ENCODE data around the gene NTN3.

The NTN3 gene

GRCh38 chr16:2515180-2515851, 44.2 kb downstream of the NTN3 start:
- H3K4me1 Mint-ChIP-seq, result peaks cover 86% of the 10 kb centered on the region
- H3K27me3 Mint-ChIP-seq, result no peaks in the 10 kb centered on the region
- H3K4me3 Mint-ChIP-seq, result peak overlapping the region; percentile 93
- no peaks in the 10 kb centered on the region for H3K9me3 Mint-ChIP-seq
- H3K27ac Mint-ChIP-seq, result peak overlapping the region; percentile 87
- no peak for ATAC-seq
- H3K36me3 Mint-ChIP-seq, result peaks cover 28% of the 10 kb centered on the region

DNA sequence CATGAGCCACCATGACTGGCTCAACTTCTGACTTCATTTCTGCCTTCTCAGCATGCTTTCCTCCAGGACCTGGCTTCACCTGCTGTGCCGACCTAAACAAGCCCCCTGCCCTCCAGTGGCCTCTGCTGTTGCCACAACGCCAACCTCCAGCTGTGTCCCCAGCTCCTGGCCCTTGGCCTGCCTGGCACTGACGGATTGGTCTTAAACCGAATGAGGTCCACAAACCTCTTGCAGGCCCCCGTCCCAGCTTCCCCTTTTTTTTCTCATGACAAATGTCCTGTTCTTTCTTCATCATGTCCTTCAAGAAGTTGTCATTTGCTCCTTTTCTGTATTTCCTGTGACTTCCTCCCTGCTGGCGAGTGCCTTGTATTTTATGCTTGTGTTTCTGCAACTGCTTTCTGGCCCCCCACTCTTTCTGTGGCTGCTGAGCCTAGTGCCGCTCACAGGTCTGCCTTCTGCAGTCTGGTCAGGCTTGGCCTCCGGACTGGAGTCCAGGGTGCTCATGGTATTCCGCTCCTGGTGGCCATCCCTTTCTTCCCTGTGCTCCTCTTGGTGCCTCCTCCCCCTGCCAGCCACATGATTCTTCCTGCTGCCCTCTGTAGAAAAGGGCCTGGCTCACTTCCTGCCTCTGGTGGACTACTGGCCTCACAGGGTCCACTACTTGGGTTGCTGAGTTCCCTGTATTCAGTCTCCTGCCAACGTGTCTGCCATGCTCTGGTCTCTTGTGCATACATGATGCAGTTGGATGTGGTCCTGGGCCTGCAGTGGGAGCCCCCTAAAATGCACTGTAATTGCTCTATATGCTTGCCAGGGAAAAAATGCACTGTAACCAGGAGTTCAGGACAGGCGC, 45.5 kb downstream of the NTN3 start:
- H3K36me3 Mint-ChIP-seq, result peaks cover 28% of the 10 kb centered on the region
- no peaks in the 10 kb centered on the region for H3K9me3 Mint-ChIP-seq
- no peak for ATAC-seq
- H3K4me3 Mint-ChIP-seq, result peak overlapping the region; percentile 93
- H3K27ac Mint-ChIP-seq, result peak overlapping the region; percentile 87
- no peaks in the 10 kb centered on the region for H3K27me3 Mint-ChIP-seq
- H3K4me1 Mint-ChIP-seq, result peaks cover 83% of the 10 kb centered on the region

- Mint-ChIP-seq H3K36me3 (peaks cover 28% of the 10 kb centered on the region), H3K27ac (peak overlapping the region; percentile 87), H3K4me1 (peaks cover 70% of the 10 kb centered on the region), H3K27me3 (no peaks in the 10 kb centered on the region), H3K4me3 (no peak overlapping the region), H3K9me3 (no peaks in the 10 kb centered on the region)
- no peak for ATAC-seq
Observed at GRCh38 chr16:2517954-2518605, 47.0 kb downstream of the NTN3 start.

GRCh38 chr16:2518823-2519710, 48.0 kb downstream of the NTN3 start:
- H3K27me3 Mint-ChIP-seq, result no peaks in the 10 kb centered on the region
- ATAC-seq, result no peak
- H3K4me3 Mint-ChIP-seq, result peak overlapping the region; percentile 75
- H3K4me1 Mint-ChIP-seq, result peaks cover 76% of the 10 kb centered on the region
- H3K9me3 Mint-ChIP-seq, result no peaks in the 10 kb centered on the region
- H3K27ac Mint-ChIP-seq, result peak overlapping the region; percentile 86
- H3K36me3 Mint-ChIP-seq, result peaks cover 38% of the 10 kb centered on the region

GRCh38 chr16:2519711-2520080, 48.6 kb downstream of the NTN3 start:
- Mint-ChIP-seq H3K4me3 (peak overlapping the region; percentile 75), H3K9me3 (no peaks in the 10 kb centered on the region), H3K27me3 (no peaks in the 10 kb centered on the region), H3K4me1 (peaks cover 78% of the 10 kb centered on the region), H3K27ac (peak overlapping the region; percentile 86), H3K36me3 (peaks cover 44% of the 10 kb centered on the region)
- ATAC-seq, result peak; percentile 9

DNA sequence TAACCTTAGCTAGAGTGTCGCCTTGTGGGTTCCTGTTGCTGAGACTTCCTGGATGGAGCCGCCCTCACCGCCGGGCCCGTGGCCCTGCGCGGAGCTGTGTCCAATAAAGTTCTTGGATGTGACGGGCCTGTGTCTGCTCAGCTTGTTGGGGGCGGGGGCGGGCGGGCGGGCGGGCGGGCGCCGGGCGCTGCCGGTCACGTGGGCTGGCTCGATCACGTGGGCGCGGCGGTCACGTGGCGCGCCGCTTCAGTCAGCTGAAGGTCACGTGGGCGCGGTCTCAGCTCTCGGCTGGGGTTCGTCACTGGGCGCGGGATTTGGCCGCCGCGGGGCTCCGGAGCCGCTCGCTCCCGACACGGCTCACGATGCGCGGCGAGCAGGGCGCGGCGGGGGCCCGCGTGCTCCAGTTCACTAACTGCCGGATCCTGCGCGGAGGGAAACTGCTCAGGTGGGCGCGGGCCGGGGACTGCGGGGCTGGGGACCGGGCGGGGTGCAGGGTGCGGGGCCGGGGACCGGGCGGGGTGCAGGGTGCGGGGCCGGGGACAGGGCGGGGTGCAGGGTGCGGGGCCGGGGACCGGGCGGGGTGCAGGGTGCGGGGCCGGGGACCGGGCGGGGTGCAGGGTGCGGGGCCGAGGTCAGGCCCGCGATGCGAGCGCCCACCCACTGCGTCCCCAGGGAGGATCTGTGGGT, 49.1 kb downstream of the NTN3 start, which contains the start of gene AMDHD2:
Gene AMDHD2, plus strand, starts transcription at position 275 of the 687 bp plus-strand sequence. Its CDS starts 88 bp downstream, at position 363.
- peaks cover 73% of the 10 kb centered on the region for H3K4me1 Mint-ChIP-seq
- peak within 1 kb of the TSS; percentile 83 for H3K4me3 Mint-ChIP-seq
- ATAC-seq, result peak; percentile 80
- H3K36me3 Mint-ChIP-seq, result peaks cover 49% of the 10 kb centered on the region
- no peaks in the 10 kb centered on the region for H3K27me3 Mint-ChIP-seq
- no peaks in the 10 kb centered on the region for H3K9me3 Mint-ChIP-seq
- peak within 1 kb of the TSS; percentile 86 for H3K27ac Mint-ChIP-seq

GRCh38 chr16:2520784-2521531, 49.9 kb downstream of the NTN3 start:
- Mint-ChIP-seq H3K9me3 (no peaks in the 10 kb centered on the region), H3K27me3 (no peaks in the 10 kb centered on the region), H3K36me3 (peaks cover 47% of the 10 kb centered on the region), H3K4me1 (peaks cover 66% of the 10 kb centered on the region), H3K4me3 (peak overlapping the region; percentile 83), H3K27ac (peak overlapping the region; percentile 86)
- peak; percentile 86 for ATAC-seq
